ENCODE data around the gene KRTAP1-5. TPM values are rescaled to one million over a fixed set of nuclear protein-coding genes. Genes with fewer than 3 reads are reported as not detected.

KRTAP1-5 gene
- total RNA-seq (2021; ENCODE audit: unreplicated experiment) (not detected), Bru-seq, nascent RNA (not detected), BruChase-seq, experiment 1, labeled RNA remaining after a 2-hour chase (not detected), BruChase-seq, experiment 2, labeled RNA remaining after a 6-hour chase (not detected)
- not detected for polyA plus RNA-seq (2012; ENCODE audit: insufficient read length)
- long read RNA-seq, result 0 reads

DNA sequence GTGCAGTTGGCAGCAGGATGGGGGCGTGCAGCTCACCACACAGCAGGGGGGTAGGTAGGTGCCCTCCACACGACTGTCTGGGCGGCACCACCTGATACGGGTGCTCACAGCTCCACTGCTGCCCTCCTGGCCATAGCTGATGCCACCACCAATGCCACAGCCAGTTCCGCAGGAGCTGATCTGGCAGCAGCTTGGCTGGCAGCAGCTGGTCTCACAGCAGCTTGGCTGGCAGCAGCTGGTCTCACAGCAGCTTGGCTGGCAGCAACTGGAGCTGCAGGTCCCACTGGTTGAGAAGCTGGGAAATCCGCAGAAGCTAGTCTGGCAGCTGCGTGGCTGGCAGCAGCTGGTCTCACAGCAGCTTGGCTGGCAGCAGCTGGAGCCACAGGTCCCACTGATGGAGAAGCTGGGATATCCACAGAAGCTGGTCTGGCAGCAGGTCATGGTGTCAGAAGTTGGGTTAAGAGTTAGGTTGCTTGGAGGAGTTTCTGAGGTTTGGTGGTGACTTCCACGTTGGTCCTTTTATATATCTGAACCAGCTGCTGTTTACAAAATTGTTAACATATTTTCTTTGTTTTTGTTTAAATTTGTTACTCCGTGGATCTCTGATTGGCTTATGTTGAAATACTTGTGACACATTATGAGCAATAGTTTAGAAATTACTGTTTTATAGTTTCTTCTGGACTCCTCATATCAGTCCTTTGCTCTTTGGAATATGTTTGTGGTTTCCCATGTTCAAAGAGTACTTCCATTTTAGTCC lies at the start of gene KRTAP1-5:
Gene KRTAP1-5 (minus strand): TSS at position 494 of the 757 bp plus-strand sequence. CDS start 53 bp downstream, at position 441.
- POLR2A ChIA-PET, result no interaction called here
- Histone ChIP-seq H3K36me3 (ENCODE audit: control insufficient read depth, insufficient read depth, low read length) (no peaks in the 10 kb centered on the region), H3K27ac (ENCODE audit: low read length) (no peak within 1 kb of the TSS), H3K27me3 (ENCODE audit: control insufficient read depth, insufficient read depth, low read length) (peaks cover 8% of the 10 kb centered on the region; the same call in 1 of the 2 replicates), H3K9me3 (ENCODE audit: control insufficient read depth, insufficient read depth, low read depth, low read length) (no peaks in the 10 kb centered on the region), H3K4me3 (ENCODE audit: low read depth in 2 of 2, low read length in 2 of 2) (no peak within 1 kb of the TSS), H3K4me1 (ENCODE audit: control insufficient read depth, insufficient read depth, low read length) (no peaks in the 10 kb centered on the region)
- CTCF ChIA-PET, result no interaction called here
- ATAC-seq (no peak), DNase-seq (ENCODE audit: low read depth, low spot score) (no peak)
- BruUV-seq (replicated peaks), result no TSS peak
- in situ Hi-C loops (cut with HindIII; ENCODE audit: low pct_unique_long_range_greater_than_20kb, low sequenced_read_pairs), result no loop called here
- intact Hi-C loops (cut with micrococcal nuclease; ENCODE audit: unreplicated experiment), result no loop called here
- no peak for TF ChIP-seq TCF7L2 (IDR thresholded peaks at IDR 0.05; ENCODE audit: low read depth, low read length)
- TF ChIP-seq POLR2AphosphoS5 (IDR thresholded peaks at IDR 0.05; ENCODE audit: low read depth, low read length), result no peak
- TF ChIP-seq, protein P1, sequence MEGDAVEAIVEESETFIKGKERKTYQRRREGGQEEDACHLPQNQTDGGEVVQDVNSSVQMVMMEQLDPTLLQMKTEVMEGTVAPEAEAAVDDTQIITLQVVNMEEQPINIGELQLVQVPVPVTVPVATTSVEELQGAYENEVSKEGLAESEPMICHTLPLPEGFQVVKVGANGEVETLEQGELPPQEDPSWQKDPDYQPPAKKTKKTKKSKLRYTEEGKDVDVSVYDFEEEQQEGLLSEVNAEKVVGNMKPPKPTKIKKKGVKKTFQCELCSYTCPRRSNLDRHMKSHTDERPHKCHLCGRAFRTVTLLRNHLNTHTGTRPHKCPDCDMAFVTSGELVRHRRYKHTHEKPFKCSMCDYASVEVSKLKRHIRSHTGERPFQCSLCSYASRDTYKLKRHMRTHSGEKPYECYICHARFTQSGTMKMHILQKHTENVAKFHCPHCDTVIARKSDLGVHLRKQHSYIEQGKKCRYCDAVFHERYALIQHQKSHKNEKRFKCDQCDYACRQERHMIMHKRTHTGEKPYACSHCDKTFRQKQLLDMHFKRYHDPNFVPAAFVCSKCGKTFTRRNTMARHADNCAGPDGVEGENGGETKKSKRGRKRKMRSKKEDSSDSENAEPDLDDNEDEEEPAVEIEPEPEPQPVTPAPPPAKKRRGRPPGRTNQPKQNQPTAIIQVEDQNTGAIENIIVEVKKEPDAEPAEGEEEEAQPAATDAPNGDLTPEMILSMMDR (IDR thresholded peaks at IDR 0.05), result no peak
- TF ChIP-seq REST (IDR thresholded peaks at IDR 0.05; ENCODE audit: insufficient read depth in 1 of 2, low read depth in 2 of 2, low read length in 1 of 2), result no peak
- no peak for TF ChIP-seq SIN3A (IDR thresholded peaks at IDR 0.05; ENCODE audit: borderline replicate concordance, insufficient read depth, low read depth, low read length)

GRCh38 chr17:41076788-41077187 lies 49.8 kb upstream of the KRTAP1-5 start:
- no peak for TF ChIP-seq TCF7L2 (IDR thresholded peaks at IDR 0.05; ENCODE audit: low read depth, low read length)
- no peak for TF ChIP-seq POLR2AphosphoS5 (IDR thresholded peaks at IDR 0.05; ENCODE audit: low read depth, low read length)
- TF ChIP-seq, protein P1 (IDR thresholded peaks at IDR 0.05), result no peak
- no peak for TF ChIP-seq REST (IDR thresholded peaks at IDR 0.05; ENCODE audit: insufficient read depth in 1 of 2, low read depth in 2 of 2, low read length in 1 of 2)
- ATAC-seq, result no peak
- CTCF ChIA-PET, result no interaction called here
- Histone ChIP-seq H3K9me3 (ENCODE audit: control insufficient read depth, insufficient read depth, low read depth, low read length) (no peaks in the 10 kb centered on the region), H3K27me3 (ENCODE audit: control insufficient read depth, insufficient read depth, low read length) (0 out of 2 replicates have a peak, but pooled peaks cover 2% of the 10 kb centered on the region), H3K4me3 (ENCODE audit: low read depth in 2 of 2, low read length in 2 of 2) (no peak overlapping the region), H3K36me3 (ENCODE audit: control insufficient read depth, insufficient read depth, low read length) (no peaks in the 10 kb centered on the region), H3K27ac (ENCODE audit: low read length) (no peak overlapping the region), H3K4me1 (ENCODE audit: control insufficient read depth, insufficient read depth, low read length) (no peaks in the 10 kb centered on the region)
- intact Hi-C loops (cut with micrococcal nuclease; ENCODE audit: unreplicated experiment) (no loop called here), in situ Hi-C loops (cut with HindIII; ENCODE audit: low pct_unique_long_range_greater_than_20kb, low sequenced_read_pairs) (no loop called here)
- no TSS peak for BruUV-seq (replicated peaks)
- no peak for DNase-seq (ENCODE audit: low read depth, low spot score)
- POLR2A ChIA-PET, result no interaction called here
